ENCODE results near the gene NR4A3.
"Not testable (repeated sequence)": the region's sequence is repeated elsewhere in the genome, so short reads cannot be mapped to it uniquely, and the experiment has no call there.

The NR4A3 gene

GRCh38 chr9:99834474-99834873 lies 12.8 kb downstream of the NR4A3 start:
- DNase-seq (ENCODE audit: low read depth, low spot score) = no peak

GRCh38 chr9:99835142-99835541 lies 13.5 kb downstream of the NR4A3 start:
- no peak for DNase-seq (ENCODE audit: low read depth, low spot score)

GRCh38 chr9:99835581-99835980 lies 13.9 kb downstream of the NR4A3 start:
- no peak for DNase-seq (ENCODE audit: low read depth, low spot score)

- no peak for DNase-seq (ENCODE audit: low read depth, low spot score)
These were observed 18.4 kb downstream of the NR4A3 start for GRCh38 chr9:99840072-99840471.

- DNase-seq (ENCODE audit: low read depth, low spot score) = no peak
These were observed 23.4 kb downstream of the NR4A3 start for GRCh38 chr9:99845063-99845462.

- no peak for DNase-seq (ENCODE audit: low read depth, low spot score)
These were observed 26.8 kb downstream of the NR4A3 start for GRCh38 chr9:99848447-99848846.

GRCh38 chr9:99850736-99851499 lies 29.2 kb downstream of the NR4A3 start:
- no peak for DNase-seq (ENCODE audit: low read depth, low spot score)

GRCh38 chr9:99851500-99851822 lies 29.8 kb downstream of the NR4A3 start:
- no peak for DNase-seq (ENCODE audit: low read depth, low spot score)

GRCh38 chr9:99852617-99853016 lies 30.9 kb downstream of the NR4A3 start:
- no peak for DNase-seq (ENCODE audit: low read depth, low spot score)

GRCh38 chr9:99855467-99856176 lies 33.9 kb downstream of the NR4A3 start:
- no peak for DNase-seq (ENCODE audit: low read depth, low spot score)

GRCh38 chr9:99857576-99857975 lies 35.9 kb downstream of the NR4A3 start:
- not testable (repeated sequence) for DNase-seq (ENCODE audit: low read depth, low spot score)

- DNase-seq (ENCODE audit: low read depth, low spot score) = no peak
These were observed 36.4 kb downstream of the NR4A3 start for GRCh38 chr9:99858087-99858486.

- no peak for DNase-seq (ENCODE audit: low read depth, low spot score)
These were observed 37.7 kb downstream of the NR4A3 start for GRCh38 chr9:99859243-99859980.

GRCh38 chr9:99860266-99860665 lies 38.6 kb downstream of the NR4A3 start:
- no peak for DNase-seq (ENCODE audit: low read depth, low spot score)

GRCh38 chr9:99863955-99864354 lies 42.3 kb downstream of the NR4A3 start:
- no peak for DNase-seq (ENCODE audit: low read depth, low spot score)

- DNase-seq (ENCODE audit: low read depth, low spot score) = no peak
These were observed 44.7 kb downstream of the NR4A3 start for GRCh38 chr9:99866398-99866797.

GRCh38 chr9:99867536-99867935 lies 45.9 kb downstream of the NR4A3 start:
- no peak for DNase-seq (ENCODE audit: low read depth, low spot score)

- no peak for DNase-seq (ENCODE audit: low read depth, low spot score)
These were observed 46.3 kb downstream of the NR4A3 start for GRCh38 chr9:99867968-99868367.

- DNase-seq (ENCODE audit: low read depth, low spot score) = no peak
These were observed 47.2 kb downstream of the NR4A3 start for GRCh38 chr9:99868845-99869244.

GRCh38 chr9:99870126-99870525 lies 48.4 kb downstream of the NR4A3 start:
- no peak for DNase-seq (ENCODE audit: low read depth, low spot score)

- peak; percentile 33 for DNase-seq (ENCODE audit: low read depth, low spot score)
These were observed 51.8 kb downstream of the NR4A3 start for GRCh38 chr9:99873531-99873930.

GRCh38 chr9:99873943-99874584 lies 52.4 kb downstream of the NR4A3 start:
- DNase-seq (ENCODE audit: low read depth, low spot score) = no peak
